Measurements from ENCODE around the gene SSRP1.

DNA sequence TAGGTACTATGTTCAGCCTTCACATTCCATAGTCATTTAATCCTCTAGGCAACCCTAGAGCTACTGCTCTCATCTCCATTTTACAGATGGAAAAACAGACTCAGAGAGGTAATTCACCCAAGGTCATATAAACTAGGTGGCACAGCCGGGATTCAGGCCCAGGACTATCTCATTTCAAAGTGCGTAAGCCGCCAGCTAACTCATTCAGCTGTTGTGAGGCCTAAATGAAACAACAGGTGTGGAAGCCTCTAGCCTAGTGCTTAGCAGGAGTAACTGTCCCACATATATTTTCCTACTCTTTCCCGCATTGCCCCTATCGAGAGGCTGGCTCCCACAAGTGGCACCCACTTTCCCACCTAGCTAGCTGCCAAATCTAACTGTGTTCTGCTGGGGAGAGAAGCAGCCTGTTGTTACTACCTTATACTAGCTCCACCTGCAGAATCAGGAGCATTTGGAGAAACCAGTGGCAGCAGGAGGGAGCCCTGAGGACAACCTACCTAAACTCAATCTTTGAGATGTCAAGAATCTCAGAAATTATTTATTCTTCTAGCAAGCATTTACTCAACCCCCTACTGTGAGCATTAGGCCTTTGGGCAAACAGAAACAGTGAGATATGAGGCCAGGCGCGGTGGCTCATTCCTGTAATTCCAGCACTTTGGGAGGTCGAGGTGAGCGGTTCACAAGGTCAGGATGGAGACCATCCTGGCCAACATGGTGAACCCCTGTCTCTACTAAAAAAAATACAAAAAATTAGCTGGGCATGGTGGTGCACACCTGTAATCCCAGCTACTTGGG, 24.4 kb upstream of the SSRP1 start:
- TF ChIP-seq, protein P1, sequence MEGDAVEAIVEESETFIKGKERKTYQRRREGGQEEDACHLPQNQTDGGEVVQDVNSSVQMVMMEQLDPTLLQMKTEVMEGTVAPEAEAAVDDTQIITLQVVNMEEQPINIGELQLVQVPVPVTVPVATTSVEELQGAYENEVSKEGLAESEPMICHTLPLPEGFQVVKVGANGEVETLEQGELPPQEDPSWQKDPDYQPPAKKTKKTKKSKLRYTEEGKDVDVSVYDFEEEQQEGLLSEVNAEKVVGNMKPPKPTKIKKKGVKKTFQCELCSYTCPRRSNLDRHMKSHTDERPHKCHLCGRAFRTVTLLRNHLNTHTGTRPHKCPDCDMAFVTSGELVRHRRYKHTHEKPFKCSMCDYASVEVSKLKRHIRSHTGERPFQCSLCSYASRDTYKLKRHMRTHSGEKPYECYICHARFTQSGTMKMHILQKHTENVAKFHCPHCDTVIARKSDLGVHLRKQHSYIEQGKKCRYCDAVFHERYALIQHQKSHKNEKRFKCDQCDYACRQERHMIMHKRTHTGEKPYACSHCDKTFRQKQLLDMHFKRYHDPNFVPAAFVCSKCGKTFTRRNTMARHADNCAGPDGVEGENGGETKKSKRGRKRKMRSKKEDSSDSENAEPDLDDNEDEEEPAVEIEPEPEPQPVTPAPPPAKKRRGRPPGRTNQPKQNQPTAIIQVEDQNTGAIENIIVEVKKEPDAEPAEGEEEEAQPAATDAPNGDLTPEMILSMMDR (IDR thresholded peaks at IDR 0.05), result no peak
- no peak for TF ChIP-seq ZSCAN20 (CRISPR knock-in tag; IDR thresholded peaks at IDR 0.05)
- TF ChIP-seq RAD21 (conservative IDR thresholded peaks at IDR 0.05 in 1 of 2, IDR thresholded peaks at IDR 0.05 in 1 of 2), result peak; percentile 29 to 52
- TF ChIP-seq, protein P2, sequence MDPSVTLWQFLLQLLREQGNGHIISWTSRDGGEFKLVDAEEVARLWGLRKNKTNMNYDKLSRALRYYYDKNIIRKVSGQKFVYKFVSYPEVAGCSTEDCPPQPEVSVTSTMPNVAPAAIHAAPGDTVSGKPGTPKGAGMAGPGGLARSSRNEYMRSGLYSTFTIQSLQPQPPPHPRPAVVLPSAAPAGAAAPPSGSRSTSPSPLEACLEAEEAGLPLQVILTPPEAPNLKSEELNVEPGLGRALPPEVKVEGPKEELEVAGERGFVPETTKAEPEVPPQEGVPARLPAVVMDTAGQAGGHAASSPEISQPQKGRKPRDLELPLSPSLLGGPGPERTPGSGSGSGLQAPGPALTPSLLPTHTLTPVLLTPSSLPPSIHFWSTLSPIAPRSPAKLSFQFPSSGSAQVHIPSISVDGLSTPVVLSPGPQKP (IDR thresholded peaks at IDR 0.05; ENCODE audit: low read depth, low read length), result no peak
- TF ChIP-seq EP300 (IDR thresholded peaks at IDR 0.05), result peak; percentile 75 to 88; a peak in 4 of 5 replicates
- TF ChIP-seq CHD2 (IDR thresholded peaks at IDR 0.05; ENCODE audit: low read length, partially characterized antibody), result no peak
- TF ChIP-seq, protein P3, sequence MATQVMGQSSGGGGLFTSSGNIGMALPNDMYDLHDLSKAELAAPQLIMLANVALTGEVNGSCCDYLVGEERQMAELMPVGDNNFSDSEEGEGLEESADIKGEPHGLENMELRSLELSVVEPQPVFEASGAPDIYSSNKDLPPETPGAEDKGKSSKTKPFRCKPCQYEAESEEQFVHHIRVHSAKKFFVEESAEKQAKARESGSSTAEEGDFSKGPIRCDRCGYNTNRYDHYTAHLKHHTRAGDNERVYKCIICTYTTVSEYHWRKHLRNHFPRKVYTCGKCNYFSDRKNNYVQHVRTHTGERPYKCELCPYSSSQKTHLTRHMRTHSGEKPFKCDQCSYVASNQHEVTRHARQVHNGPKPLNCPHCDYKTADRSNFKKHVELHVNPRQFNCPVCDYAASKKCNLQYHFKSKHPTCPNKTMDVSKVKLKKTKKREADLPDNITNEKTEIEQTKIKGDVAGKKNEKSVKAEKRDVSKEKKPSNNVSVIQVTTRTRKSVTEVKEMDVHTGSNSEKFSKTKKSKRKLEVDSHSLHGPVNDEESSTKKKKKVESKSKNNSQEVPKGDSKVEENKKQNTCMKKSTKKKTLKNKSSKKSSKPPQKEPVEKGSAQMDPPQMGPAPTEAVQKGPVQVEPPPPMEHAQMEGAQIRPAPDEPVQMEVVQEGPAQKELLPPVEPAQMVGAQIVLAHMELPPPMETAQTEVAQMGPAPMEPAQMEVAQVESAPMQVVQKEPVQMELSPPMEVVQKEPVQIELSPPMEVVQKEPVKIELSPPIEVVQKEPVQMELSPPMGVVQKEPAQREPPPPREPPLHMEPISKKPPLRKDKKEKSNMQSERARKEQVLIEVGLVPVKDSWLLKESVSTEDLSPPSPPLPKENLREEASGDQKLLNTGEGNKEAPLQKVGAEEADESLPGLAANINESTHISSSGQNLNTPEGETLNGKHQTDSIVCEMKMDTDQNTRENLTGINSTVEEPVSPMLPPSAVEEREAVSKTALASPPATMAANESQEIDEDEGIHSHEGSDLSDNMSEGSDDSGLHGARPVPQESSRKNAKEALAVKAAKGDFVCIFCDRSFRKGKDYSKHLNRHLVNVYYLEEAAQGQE (IDR thresholded peaks at IDR 0.05), result no peak
- no peak for TF ChIP-seq POLR2A (IDR thresholded peaks at IDR 0.05; ENCODE audit: low read length)
- TF ChIP-seq JUNB (IDR thresholded peaks at IDR 0.05), result peak; percentile 52
- TF ChIP-seq CEBPB (IDR thresholded peaks at IDR 0.05), result peak; percentile 19 to 78; a peak in 2 of 4 replicates
- TF ChIP-seq MAFK (IDR thresholded peaks at IDR 0.05; ENCODE audit: partially characterized antibody), result no peak
- no peak for TF ChIP-seq SREBF2 (IDR thresholded peaks at IDR 0.05)
- no peak for TF ChIP-seq ZFP36 (IDR thresholded peaks at IDR 0.05; ENCODE audit: borderline replicate concordance, partially characterized antibody)

Data from A549 (cell line).